ENCODE results near the gene ANKRD53.
"Not testable (repeated sequence)": the region's sequence is repeated elsewhere in the genome, so short reads cannot be mapped to it uniquely, and the experiment has no call there.

The ANKRD53 gene

GRCh38 chr2:70995426-70995729 lies 16.9 kb downstream of the ANKRD53 start:
- H3K36me3 ChIP-seq (ENCODE audit: control insufficient read depth in 1 of 2, insufficient read depth in 2 of 2, low read depth in 1 of 2, low read length in 2 of 2): peaks cover 15 to 17% of the 10 kb centered on the region in 2 experiments
- 5% methylated on average over 9 of the region's 11 CpGs for WGBS

GRCh38 chr2:70998885-70999284 lies 20.5 kb downstream of the ANKRD53 start:
- not testable (repeated sequence) for H3K27me3 ChIP-seq (ENCODE audit: control insufficient read depth in 1 of 2, insufficient read depth in 1 of 2, low read length in 2 of 2); H3K79me1 ChIP-seq (replicated peaks; ENCODE audit: low read length, poor library complexity, severe bottlenecking); H2BK15ac ChIP-seq (ENCODE audit: low read depth, poor library complexity, severe bottlenecking); H3K36me3 ChIP-seq (ENCODE audit: control insufficient read depth in 1 of 2, insufficient read depth in 2 of 2, low read depth in 1 of 2, low read length in 2 of 2); H3K23ac ChIP-seq (ENCODE audit: low read length in 2 of 2); H3K27ac ChIP-seq (ENCODE audit: low read length, poor library complexity, severe bottlenecking); H3K18ac ChIP-seq (ENCODE audit: low read depth in 1 of 2, low read length in 2 of 2); H3K4me1 ChIP-seq (ENCODE audit: control insufficient read depth, insufficient read depth, low read depth, low read length); H4K8ac ChIP-seq (ENCODE audit: low read length); H3K4ac ChIP-seq (ENCODE audit: low read depth in 1 of 2, low read length in 2 of 2); H3K9ac ChIP-seq (ENCODE audit: low read length); H3K4me3 ChIP-seq (ENCODE audit: insufficient read depth in 1 of 2, low read depth in 1 of 2, low read length in 2 of 2); H2BK120ac ChIP-seq (ENCODE audit: low read depth, low read length); H3K9me3 ChIP-seq (ENCODE audit: control insufficient read depth, low read length); H3K4me2 ChIP-seq (ENCODE audit: low read length, poor library complexity, severe bottlenecking); H2AFZ ChIP-seq (ENCODE audit: low read depth, low read length); DNase-seq; H4K91ac ChIP-seq (ENCODE audit: low read length); H2BK5ac ChIP-seq (ENCODE audit: low read depth, low read length, poor library complexity, severe bottlenecking); H2AK5ac ChIP-seq (ENCODE audit: low read length, severe bottlenecking); H2BK12ac ChIP-seq (ENCODE audit: low read length in 2 of 2); H3K14ac ChIP-seq (ENCODE audit: low read length in 2 of 2)
- 94% methylated on average over 2 of the region's 4 CpGs for WGBS

More at GRCh38 chr2:70995426-70995729, 16.9 kb downstream of the ANKRD53 start:
- H3K4me1 ChIP-seq (ENCODE audit: control insufficient read depth, insufficient read depth, low read depth, low read length): peaks cover 14% of the 10 kb centered on the region
- H3K4me2 ChIP-seq (ENCODE audit: low read length, poor library complexity, severe bottlenecking): peak overlapping the region; percentile 79
- H3K14ac ChIP-seq (ENCODE audit: low read length in 2 of 2): no peak overlapping the region
- peak overlapping the region; percentile 52 for H4K8ac ChIP-seq (ENCODE audit: low read length)
- H3K27ac ChIP-seq (ENCODE audit: low read length, poor library complexity, severe bottlenecking): no peak overlapping the region
- H4K91ac ChIP-seq (ENCODE audit: low read length): no peak overlapping the region
- H2BK12ac ChIP-seq (ENCODE audit: low read length in 2 of 2): no peak overlapping the region
- H2BK5ac ChIP-seq (ENCODE audit: low read depth, low read length, poor library complexity, severe bottlenecking): no peak overlapping the region
- DNase-seq: peak; percentile 51
- H3K4ac ChIP-seq (ENCODE audit: low read depth in 1 of 2, low read length in 2 of 2): no peak overlapping the region
- H2BK120ac ChIP-seq (ENCODE audit: low read depth, low read length): no peak overlapping the region
- peak overlapping the region; percentile 97 for H2AFZ ChIP-seq (ENCODE audit: low read depth, low read length)
- no peaks in the 10 kb centered on the region for H3K9me3 ChIP-seq (ENCODE audit: control insufficient read depth, low read length)
- peaks cover 24% of the 10 kb centered on the region for H3K79me1 ChIP-seq (replicated peaks; ENCODE audit: low read length, poor library complexity, severe bottlenecking)
- H3K9ac ChIP-seq (ENCODE audit: low read length): peak overlapping the region; percentile 79
- H3K18ac ChIP-seq (ENCODE audit: low read depth in 1 of 2, low read length in 2 of 2): no peak overlapping the region
- peak overlapping the region; percentile 66 to 84 for H3K4me3 ChIP-seq (ENCODE audit: insufficient read depth in 1 of 2, low read depth in 1 of 2, low read length in 2 of 2)
- H2BK15ac ChIP-seq (ENCODE audit: low read depth, poor library complexity, severe bottlenecking): no peak overlapping the region
- no peak overlapping the region for H3K23ac ChIP-seq (ENCODE audit: low read length in 2 of 2)
- no peak overlapping the region for H2AK5ac ChIP-seq (ENCODE audit: low read length, severe bottlenecking)
- H3K27me3 ChIP-seq (ENCODE audit: control insufficient read depth in 1 of 2, insufficient read depth in 1 of 2, low read length in 2 of 2): no peaks in the 10 kb centered on the region

GRCh38 chr2:70999362-70999761 lies 20.9 kb downstream of the ANKRD53 start:
- Histone ChIP-seq H3K4me3 (ENCODE audit: insufficient read depth in 1 of 2, low read depth in 1 of 2, low read length in 2 of 2) (no peak overlapping the region), H3K36me3 (ENCODE audit: control insufficient read depth in 1 of 2, insufficient read depth in 2 of 2, low read depth in 1 of 2, low read length in 2 of 2) (no peaks in the 10 kb centered on the region), H2BK12ac (ENCODE audit: low read length in 2 of 2) (no peak overlapping the region), H4K8ac (ENCODE audit: low read length) (no peak overlapping the region), H3K27me3 (ENCODE audit: control insufficient read depth in 1 of 2, insufficient read depth in 1 of 2, low read length in 2 of 2) (peaks cover 11 to 13% of the 10 kb centered on the region in 2 experiments), H2BK5ac (ENCODE audit: low read depth, low read length, poor library complexity, severe bottlenecking) (no peak overlapping the region), H3K4me1 (ENCODE audit: control insufficient read depth, insufficient read depth, low read depth, low read length) (peaks cover 6% of the 10 kb centered on the region), H3K27ac (ENCODE audit: low read length, poor library complexity, severe bottlenecking) (no peak overlapping the region), H3K9ac (ENCODE audit: low read length) (no peak overlapping the region), H2BK15ac (ENCODE audit: low read depth, poor library complexity, severe bottlenecking) (no peak overlapping the region), H3K4ac (ENCODE audit: low read depth in 1 of 2, low read length in 2 of 2) (no peak overlapping the region), H3K9me3 (ENCODE audit: control insufficient read depth, low read length) (no peaks in the 10 kb centered on the region), H4K91ac (ENCODE audit: low read length) (no peak overlapping the region), H3K14ac (ENCODE audit: low read length in 2 of 2) (no peak overlapping the region), H3K18ac (ENCODE audit: low read depth in 1 of 2, low read length in 2 of 2) (no peak overlapping the region), H3K23ac (ENCODE audit: low read length in 2 of 2) (no peak overlapping the region), H3K4me2 (ENCODE audit: low read length, poor library complexity, severe bottlenecking) (no peak overlapping the region), H2AFZ (ENCODE audit: low read depth, low read length) (no peak overlapping the region), H3K79me1 (replicated peaks; ENCODE audit: low read length, poor library complexity, severe bottlenecking) (no peaks in the 10 kb centered on the region), H2AK5ac (ENCODE audit: low read length, severe bottlenecking) (no peak overlapping the region), H2BK120ac (ENCODE audit: low read depth, low read length) (no peak overlapping the region)
- DNase-seq: no peak
- 56% methylated on average over 2 of the region's 2 CpGs for WGBS

- H2AFZ ChIP-seq (ENCODE audit: low read depth, low read length); H2BK12ac ChIP-seq (ENCODE audit: low read length in 2 of 2); H3K36me3 ChIP-seq (ENCODE audit: control insufficient read depth in 1 of 2, insufficient read depth in 2 of 2, low read depth in 1 of 2, low read length in 2 of 2); H3K4me1 ChIP-seq (ENCODE audit: control insufficient read depth, insufficient read depth, low read depth, low read length); H3K79me1 ChIP-seq (replicated peaks; ENCODE audit: low read length, poor library complexity, severe bottlenecking); H3K9ac ChIP-seq (ENCODE audit: low read length); H4K91ac ChIP-seq (ENCODE audit: low read length); DNase-seq; H2AK5ac ChIP-seq (ENCODE audit: low read length, severe bottlenecking); H2BK15ac ChIP-seq (ENCODE audit: low read depth, poor library complexity, severe bottlenecking); H3K4ac ChIP-seq (ENCODE audit: low read depth in 1 of 2, low read length in 2 of 2); H4K8ac ChIP-seq (ENCODE audit: low read length); H3K4me3 ChIP-seq (ENCODE audit: insufficient read depth in 1 of 2, low read depth in 1 of 2, low read length in 2 of 2); H2BK5ac ChIP-seq (ENCODE audit: low read depth, low read length, poor library complexity, severe bottlenecking); H3K18ac ChIP-seq (ENCODE audit: low read depth in 1 of 2, low read length in 2 of 2); H3K9me3 ChIP-seq (ENCODE audit: control insufficient read depth, low read length); H3K4me2 ChIP-seq (ENCODE audit: low read length, poor library complexity, severe bottlenecking); H3K23ac ChIP-seq (ENCODE audit: low read length in 2 of 2); H3K14ac ChIP-seq (ENCODE audit: low read length in 2 of 2); H2BK120ac ChIP-seq (ENCODE audit: low read depth, low read length); H3K27ac ChIP-seq (ENCODE audit: low read length, poor library complexity, severe bottlenecking): not testable (repeated sequence)
- H3K27me3 ChIP-seq (ENCODE audit: control insufficient read depth in 1 of 2, insufficient read depth in 1 of 2, low read length in 2 of 2): peaks cover 14 to 15% of the 10 kb centered on the region in 2 experiments
- 91% methylated on average over 10 of the region's 10 CpGs for WGBS
Measured at GRCh38 chr2:70999931-71000330, 21.5 kb downstream of the ANKRD53 start.

Data from mesenchymal stem cell (in vitro differentiated cells and primary cell).